Trophoblast cell (in vitro differentiated cells and primary cell): ENCODE results near the gene LDLRAD1.
"Not testable (repeated sequence)": the region's sequence is repeated elsewhere in the genome, so short reads cannot be mapped to it uniquely, and the experiment has no call there.

ENCODE experiments used
- DNase-seq, 2 donors: peaks; one replicate each; pipeline ENCODE4 v3.0.0-alpha.2; 2016
- H2AFZ ChIP-seq: 2 replicates; pipeline ENCODE4 v1.6.1; 2013; ENCODE audit warnings: low read length, moderate library complexity, mild to moderate bottlenecking; ENCODE audit not compliant: insufficient read depth, poor library complexity
- H2AK5ac ChIP-seq: 2 replicates; pipeline ENCODE4 v1.6.1; 2013; ENCODE audit warnings: mild to moderate bottlenecking, low read length
- H2BK120ac ChIP-seq: 2 replicates; pipeline ENCODE4 v1.6.1; 2013; ENCODE audit warnings: low read length, mild to moderate bottlenecking, moderate library complexity; ENCODE audit not compliant: insufficient read depth, poor library complexity
- H2BK12ac ChIP-seq: 2 replicates; pipeline ENCODE4 v1.6.1; 2013; ENCODE audit warnings: mild to moderate bottlenecking, low read length, moderate library complexity
- H2BK5ac ChIP-seq: 2 replicates; pipeline ENCODE4 v1.6.1; 2013; ENCODE audit warnings: low read length, low read depth, moderate library complexity, mild to moderate bottlenecking; ENCODE audit not compliant: poor library complexity
- H3K14ac ChIP-seq: 2 replicates; pipeline ENCODE4 v1.6.1; 2013; ENCODE audit warnings: mild to moderate bottlenecking, low read length
- H3K18ac ChIP-seq: 2 replicates; pipeline ENCODE4 v1.6.1; 2013; ENCODE audit warnings: mild to moderate bottlenecking, low read length
- H3K23ac ChIP-seq: 2 replicates; pipeline ENCODE4 v1.6.1; 2013; ENCODE audit warnings: low read length
- H3K27ac ChIP-seq: 2 replicates; pipeline ENCODE4 v1.5.1; 2013; ENCODE audit warnings: low read depth, mild to moderate bottlenecking, inconsistent platforms, low read length, moderate library complexity
- H3K27me3 ChIP-seq: 2 replicates; pipeline ENCODE4 v1.6.1; 2013; ENCODE audit warnings: inconsistent platforms, mild to moderate bottlenecking, low read length, moderate library complexity; ENCODE audit not compliant: insufficient read depth
- H3K36me3 ChIP-seq, 2 experiments: 1 replicate in 1 of 2; 2 replicates in 1 of 2; pipeline ENCODE4 v1.6.1; 2013; ENCODE audit warnings: low read length in 2 of 2, mild to moderate bottlenecking in 2 of 2, moderate library complexity in 1 of 2; ENCODE audit not compliant: insufficient read depth in 2 of 2, control insufficient read depth in 1 of 2
- H3K4ac ChIP-seq: 2 replicates; pipeline ENCODE4 v1.6.1; 2013; ENCODE audit warnings: low read depth, mild to moderate bottlenecking, low read length, moderate library complexity
- H3K4me1 ChIP-seq, 2 experiments: 1 replicate in 1 of 2; 2 replicates in 1 of 2; pipeline ENCODE4 v1.6.1; 2013; ENCODE audit warnings: low read length in 2 of 2, mild to moderate bottlenecking in 2 of 2, moderate library complexity in 1 of 2; ENCODE audit not compliant: insufficient read depth in 2 of 2, control insufficient read depth in 1 of 2
- H3K4me2 ChIP-seq: 2 replicates; pipeline ENCODE4 v1.6.1; 2013; ENCODE audit warnings: inconsistent platforms, mild to moderate bottlenecking, low read length, moderate library complexity
- H3K4me3 ChIP-seq: 2 replicates; pipeline ENCODE4 v1.5.1; 2013; ENCODE audit warnings: mild to moderate bottlenecking, low read depth, low read length, inconsistent platforms
- H3K79me1 ChIP-seq: one replicate; pipeline ENCODE4 v1.6.1; 2013; ENCODE audit warnings: low read length
- H3K79me2 ChIP-seq: 2 replicates; pipeline ENCODE4 v1.6.1; 2013; ENCODE audit warnings: low read length, mild to moderate bottlenecking; ENCODE audit not compliant: control insufficient read depth, insufficient read depth, poor library complexity
- H3K9ac ChIP-seq: 2 replicates; pipeline ENCODE4 v1.6.1; 2013; ENCODE audit warnings: mild to moderate bottlenecking, low read length
- H3K9me3 ChIP-seq: 2 replicates; pipeline ENCODE4 v1.6.1; 2013; ENCODE audit warnings: low read depth, mild to moderate bottlenecking, control low read depth, inconsistent platforms, low read length; ENCODE audit not compliant: insufficient read depth
- H4K12ac ChIP-seq: 2 replicates; pipeline ENCODE4 v1.6.1; 2013; ENCODE audit warnings: low read depth, mild to moderate bottlenecking, low read length, moderate library complexity
- H4K8ac ChIP-seq: 2 replicates; pipeline ENCODE4 v1.6.1; 2013; ENCODE audit warnings: low read depth, mild to moderate bottlenecking, low read length, moderate library complexity
- H4K91ac ChIP-seq: one replicate; pipeline ENCODE4 v1.6.1; 2013; ENCODE audit warnings: low read depth, mild to moderate bottlenecking, low read length, moderate library complexity
- WGBS: extraction: QIAGEN DNeasy Blood & Tissue Kit; methylation state at CpG from one replicate; pipeline ENCODE4 v1.1.7; 2013; ENCODE audit warnings: missing lambda C conversion rate; ENCODE audit not compliant: insufficient read length, insufficient coverage; ENCODE audit errors: extremely low coverage; 5-methylcytosine and 5-hydroxymethylcytosine counted together

LDLRAD1 gene

DNA sequence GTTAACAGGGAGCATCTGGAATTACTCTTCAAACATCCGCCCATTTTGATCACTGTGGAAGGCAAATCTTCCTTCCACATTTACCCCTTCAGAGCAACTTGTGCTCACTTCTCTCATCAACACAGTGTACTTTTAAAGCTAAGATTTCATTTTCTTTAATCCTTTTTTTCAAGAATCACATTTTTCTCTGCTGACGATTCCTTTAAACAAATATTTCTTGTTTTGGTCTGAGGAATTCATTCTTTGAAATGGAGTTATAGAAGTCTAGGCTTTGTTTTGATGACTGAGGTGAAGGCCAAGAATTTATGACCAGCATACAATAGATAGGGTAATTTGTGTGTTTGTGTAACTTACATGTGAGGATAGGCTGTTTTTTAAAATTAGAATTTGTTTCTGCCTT, 46.3 kb downstream of the LDLRAD1 start:
- WGBS, result no CpG with 5 or more reads among the region's 2 CpGs
- Histone ChIP-seq H2BK12ac (no peak overlapping the region), H2BK120ac (no peak overlapping the region), H2AK5ac (no peak overlapping the region), H3K18ac (no peak overlapping the region), H3K14ac (no peak overlapping the region), H4K8ac (no peak overlapping the region), H3K36me3 (peaks cover 11 to 14% of the 10 kb centered on the region in 2 experiments), H3K9me3 (no peaks in the 10 kb centered on the region), H3K27me3 (no peaks in the 10 kb centered on the region), H3K79me1 (no peaks in the 10 kb centered on the region), H3K4me1 (no peaks in the 10 kb centered on the region), H4K91ac (no peak overlapping the region), H3K4me3 (no peak overlapping the region), H2BK5ac (no peak overlapping the region), H3K4ac (no peak overlapping the region), H3K23ac (no peak overlapping the region), H3K79me2 (no peaks in the 10 kb centered on the region), H2AFZ (no peak overlapping the region), H4K12ac (no peak overlapping the region), H3K4me2 (no peak overlapping the region), H3K9ac (no peak overlapping the region), H3K27ac (no peak overlapping the region)
- DNase-seq, result peak in 1 of 2 donors; percentile 60

GRCh38 chr1:53969323-53969722, 48.7 kb downstream of the LDLRAD1 start:
- DNase-seq, H2AK5ac ChIP-seq, H3K9me3 ChIP-seq, H2AFZ ChIP-seq, H3K27me3 ChIP-seq, H4K12ac ChIP-seq, H3K4me2 ChIP-seq, H4K91ac ChIP-seq, H3K4me3 ChIP-seq, H3K23ac ChIP-seq, H3K4me1 ChIP-seq, H2BK12ac ChIP-seq, H3K27ac ChIP-seq, H3K18ac ChIP-seq, H3K14ac ChIP-seq, H2BK120ac ChIP-seq, H3K79me1 ChIP-seq, H3K79me2 ChIP-seq, H3K9ac ChIP-seq, H2BK5ac ChIP-seq, H4K8ac ChIP-seq, H3K4ac ChIP-seq: not testable (repeated sequence)
- no CpG with 5 or more reads among the region's 2 CpGs for WGBS
- peaks cover 17% of the 10 kb centered on the region in 2 experiments for H3K36me3 ChIP-seq

GRCh38 chr1:53968125-53968513, 49.9 kb downstream of the LDLRAD1 start:
- no CpG with 5 or more reads among the region's 2 CpGs for WGBS
- Histone ChIP-seq H3K14ac (no peak overlapping the region), H4K12ac (no peak overlapping the region), H2BK120ac (no peak overlapping the region), H3K4me3 (no peak overlapping the region), H4K91ac (no peak overlapping the region), H4K8ac (no peak overlapping the region), H3K27ac (no peak overlapping the region), H2BK5ac (no peak overlapping the region), H2BK12ac (no peak overlapping the region), H3K23ac (no peak overlapping the region), H3K9ac (no peak overlapping the region), H3K18ac (no peak overlapping the region), H3K79me2 (no peaks in the 10 kb centered on the region), H2AK5ac (no peak overlapping the region), H3K36me3 (peaks cover 21 to 26% of the 10 kb centered on the region in 2 experiments), H3K27me3 (no peaks in the 10 kb centered on the region), H3K79me1 (no peaks in the 10 kb centered on the region), H2AFZ (no peak overlapping the region), H3K4me2 (no peak overlapping the region), H3K4ac (no peak overlapping the region), H3K9me3 (no peaks in the 10 kb centered on the region), H3K4me1 (no peaks in the 10 kb centered on the region)
- no peak for DNase-seq

- Histone ChIP-seq H2BK12ac (no peak overlapping the region), H3K4ac (no peak overlapping the region), H2AFZ (no peak overlapping the region), H4K91ac (no peak overlapping the region), H3K27ac (no peak overlapping the region), H2BK120ac (no peak overlapping the region), H3K14ac (no peak overlapping the region), H3K36me3 (peaks cover 24 to 30% of the 10 kb centered on the region in 2 experiments), H3K4me3 (no peak overlapping the region), H4K8ac (no peak overlapping the region), H2BK5ac (no peak overlapping the region), H2AK5ac (no peak overlapping the region), H3K79me2 (no peaks in the 10 kb centered on the region), H3K27me3 (no peaks in the 10 kb centered on the region), H3K18ac (no peak overlapping the region), H3K9me3 (no peaks in the 10 kb centered on the region), H4K12ac (no peak overlapping the region), H3K9ac (no peak overlapping the region), H3K23ac (no peak overlapping the region), H3K4me1 (no peaks in the 10 kb centered on the region), H3K79me1 (no peaks in the 10 kb centered on the region), H3K4me2 (no peak overlapping the region)
- no CpG with 5 or more reads among the region's 7 CpGs for WGBS
- DNase-seq, result no peak
Measured at GRCh38 chr1:53967409-53968124, 50.4 kb downstream of the LDLRAD1 start.
